GM12874 (cell line): ENCODE data around the gene TMEM164.

Experiments
- CTCF ChIP-seq: IDR thresholded peaks from 2 replicates; pipeline ENCODE4 v1.5.1; 2011; ENCODE audit warnings: low read depth, mild to moderate bottlenecking, control low read depth, low read length, moderate library complexity; ENCODE audit not compliant: insufficient read depth

Gene TMEM164

GRCh38 chrX:109967156-109967555 lies 35.8 kb upstream of the TMEM164 start:
- TF ChIP-seq CTCF = no peak

GRCh38 chrX:109974906-109975655 lies 27.8 kb upstream of the TMEM164 start:
- TF ChIP-seq CTCF = no peak

GRCh38 chrX:109987884-109988283 lies 15.0 kb upstream of the TMEM164 start:
- TF ChIP-seq CTCF = no peak

GRCh38 chrX:109990582-109991276 lies 12.2 kb upstream of the TMEM164 start:
- no peak for TF ChIP-seq CTCF

GRCh38 chrX:109992203-109992602 lies 10.7 kb upstream of the TMEM164 start:
- no peak for TF ChIP-seq CTCF

- no peak for TF ChIP-seq CTCF
Observed at GRCh38 chrX:109995155-109995554, 7.8 kb upstream of the TMEM164 start.

GRCh38 chrX:109997786-109998452 lies 5.0 kb upstream of the TMEM164 start:
- no peak for TF ChIP-seq CTCF
